ENCODE results near the gene BNIP3. TPM values are rescaled to one million over a fixed set of nuclear protein-coding genes. Genes with fewer than 3 reads are reported as not detected.

Gene BNIP3
- total RNA-seq, 1 experiment from 2014 or later, result 24.9 TPM

Other genes with a start within 250 kb of the BNIP3 start
- 48.4 and 49.1 TPM in 2 replicates for gene PPP2R2D, start 80.9 kb downstream of the BNIP3 start, total RNA-seq (2021)
- gene JAKMIP3, start 84.0 kb upstream of the BNIP3 start, total RNA-seq (2021), result 2.0 and 2.8 TPM in 2 replicates
- gene DPYSL4, start 205.0 kb upstream of the BNIP3 start, total RNA-seq (2021), result 13.1 and 18.2 TPM in 2 replicates

Data from A673 (cell line).